GM18499 (cell line): ENCODE data around the gene NEIL1.
A peak's percentile ranks its signal among the peaks of the same experiment; 100 is the strongest.

Source experiments
- ATAC-seq: cut with Tn5 transposase; IDR thresholded peaks from one replicate; pipeline ENCODE4 v1.9.1; 2021; ENCODE audit warnings: moderate number of reproducible peaks; ENCODE audit not compliant: insufficient read depth, unreplicated experiment

The NEIL1 gene

DNA sequence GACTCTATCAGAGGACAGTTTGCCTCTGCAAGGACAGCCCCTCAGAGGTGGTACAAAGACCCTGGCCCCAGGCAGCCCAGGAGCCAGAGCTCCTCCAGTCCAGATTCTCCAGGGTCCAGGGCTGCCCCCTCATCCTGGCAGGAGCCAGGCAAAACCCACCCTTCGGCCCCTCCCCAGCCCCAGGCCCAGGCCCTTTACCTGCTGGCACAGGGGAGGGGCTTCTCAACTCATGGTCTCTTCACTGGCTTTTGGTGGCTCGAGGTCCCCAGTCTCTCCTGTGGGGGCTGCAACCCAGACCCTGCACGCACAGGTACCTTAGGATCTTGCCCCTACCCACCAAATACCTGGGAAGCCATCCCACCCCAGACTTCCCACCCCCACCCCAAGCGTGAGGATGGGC lies 8.5 kb downstream of the NEIL1 start:
- no peak for ATAC-seq

- no peak for ATAC-seq
Observed at GRCh38 chr15:75356006-75356405, 9.2 kb downstream of the NEIL1 start.

DNA sequence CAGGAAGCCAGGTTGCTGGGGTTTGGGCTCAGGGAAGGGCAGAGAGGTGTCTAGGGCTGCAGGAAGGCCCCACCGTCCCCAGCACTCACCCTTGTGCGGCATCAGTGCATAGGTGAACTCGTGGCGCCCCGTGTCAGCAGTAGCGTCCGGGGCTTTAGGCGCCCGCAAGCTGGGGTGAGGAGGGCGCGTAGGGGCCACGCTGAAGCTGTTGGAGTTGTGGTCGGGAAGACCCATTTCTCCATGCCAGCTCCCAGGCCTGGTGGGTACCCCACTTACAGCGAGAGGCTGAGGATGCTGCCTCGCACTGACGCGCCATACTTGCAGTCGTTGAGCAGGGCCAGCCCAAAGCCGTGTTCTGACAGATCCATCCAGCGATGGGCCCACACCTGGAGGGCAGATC lies 9.7 kb downstream of the NEIL1 start:
- no peak for ATAC-seq

- no peak for ATAC-seq
Observed at GRCh38 chr15:75357976-75358673, 11.3 kb downstream of the NEIL1 start.

DNA sequence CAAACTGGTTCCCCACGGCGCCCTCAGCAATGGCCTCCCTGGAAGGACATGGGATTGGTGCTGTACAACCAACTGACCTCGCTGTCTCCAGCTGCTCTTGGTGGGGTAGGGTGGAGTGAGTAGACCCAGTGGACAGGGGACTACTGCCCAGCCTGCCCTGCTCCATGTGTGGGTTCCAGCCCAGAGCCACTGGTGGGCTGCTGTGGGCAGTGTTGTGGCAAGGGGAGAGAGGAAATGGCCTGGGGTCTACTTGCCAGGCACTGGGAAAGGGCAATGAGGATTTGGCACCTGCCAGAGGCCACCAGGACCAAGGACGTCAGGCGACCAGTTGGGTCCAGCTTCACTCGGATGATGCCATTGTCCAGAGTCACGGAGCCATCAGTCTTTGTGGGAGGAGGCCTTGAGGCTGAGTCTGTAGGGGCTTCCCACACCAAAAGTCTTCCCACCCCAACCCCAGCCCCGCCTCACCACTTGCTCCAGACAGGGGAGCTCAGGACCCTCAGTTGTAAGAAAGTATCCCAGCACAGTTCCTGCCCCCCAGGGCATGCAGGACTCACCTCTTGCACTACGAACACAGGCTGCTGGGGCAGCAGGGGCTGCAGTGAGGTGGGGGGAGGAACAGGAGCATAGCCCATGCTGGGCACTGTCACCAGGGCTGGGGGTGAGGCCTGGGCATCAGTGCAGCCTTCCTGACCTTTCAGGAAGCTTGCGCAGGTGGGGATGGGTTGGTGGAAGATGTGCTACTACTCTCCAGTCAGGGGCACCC lies 12.1 kb downstream of the NEIL1 start:
- no peak for ATAC-seq

GRCh38 chr15:75359537-75360250 lies 12.9 kb downstream of the NEIL1 start:
- no peak for ATAC-seq

- ATAC-seq, result no peak
Observed at GRCh38 chr15:75360391-75360790, 13.6 kb downstream of the NEIL1 start.

- ATAC-seq, result no peak
Observed at GRCh38 chr15:75360856-75361255, 14.0 kb downstream of the NEIL1 start.

GRCh38 chr15:75361361-75361988 lies 14.6 kb downstream of the NEIL1 start:
- no peak for ATAC-seq

DNA sequence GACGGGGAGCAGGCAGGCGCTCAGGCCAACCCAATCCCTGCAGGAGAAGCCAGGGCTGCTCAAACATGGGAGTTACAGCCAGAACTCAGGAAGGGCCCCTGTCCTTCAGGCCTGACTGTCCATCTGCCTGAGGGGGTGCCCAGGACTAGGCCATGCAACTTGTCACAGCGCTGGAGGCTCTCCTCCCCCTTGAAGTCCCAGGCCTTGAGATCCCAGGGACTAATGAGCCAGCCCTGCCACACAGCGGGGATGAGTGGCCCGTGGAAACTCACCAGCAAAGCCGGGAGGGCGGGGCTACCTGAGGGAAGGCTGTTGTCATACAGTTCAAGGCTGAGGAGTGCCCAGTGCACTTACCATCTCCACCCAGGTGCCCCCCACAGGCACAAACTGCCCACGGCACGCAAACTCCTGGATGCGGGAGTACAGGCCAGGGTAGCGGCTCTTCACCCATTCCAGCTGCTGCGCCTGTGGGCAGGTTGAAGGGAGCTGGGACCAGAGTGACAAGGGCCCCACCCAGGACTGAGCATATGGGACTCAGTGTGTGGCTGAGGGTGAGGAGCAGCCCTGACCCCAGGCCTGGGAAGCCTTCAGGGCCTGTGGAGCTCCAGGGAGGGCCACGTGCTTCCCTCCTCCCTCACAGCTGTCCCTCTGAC lies 15.3 kb downstream of the NEIL1 start:
- ATAC-seq, result no peak

DNA sequence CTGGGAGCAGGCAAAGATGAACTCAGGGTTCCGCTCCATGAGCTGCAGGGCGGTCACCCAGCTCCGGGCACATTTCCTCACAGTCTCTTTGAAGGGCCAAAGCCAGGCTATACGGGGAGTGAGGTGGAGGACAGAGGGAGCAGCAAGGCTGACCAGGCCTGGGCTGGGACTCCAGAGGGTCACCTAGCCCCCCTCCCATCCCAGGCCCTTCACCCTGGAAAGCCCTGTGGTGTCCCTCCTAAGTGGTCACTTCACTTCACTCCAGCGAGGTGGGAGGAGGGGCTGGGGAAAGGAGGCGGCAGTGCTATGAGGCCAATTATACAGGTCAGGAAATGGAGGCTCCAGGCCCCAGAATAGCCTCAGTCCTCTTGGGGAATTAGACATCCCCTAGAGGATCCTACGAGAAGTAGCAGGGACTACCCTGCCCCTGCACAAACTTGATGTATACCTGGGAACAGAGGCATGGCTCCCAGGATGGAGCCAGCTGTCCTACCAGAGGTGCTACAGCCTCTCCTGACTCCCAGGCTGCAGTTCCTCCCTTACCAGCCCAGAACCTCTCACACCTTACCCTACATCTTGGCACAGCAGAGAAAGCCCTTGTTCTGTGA lies 15.9 kb downstream of the NEIL1 start:
- ATAC-seq, result no peak

- ATAC-seq, result no peak
Observed at GRCh38 chr15:75363786-75364185, 16.9 kb downstream of the NEIL1 start.

DNA sequence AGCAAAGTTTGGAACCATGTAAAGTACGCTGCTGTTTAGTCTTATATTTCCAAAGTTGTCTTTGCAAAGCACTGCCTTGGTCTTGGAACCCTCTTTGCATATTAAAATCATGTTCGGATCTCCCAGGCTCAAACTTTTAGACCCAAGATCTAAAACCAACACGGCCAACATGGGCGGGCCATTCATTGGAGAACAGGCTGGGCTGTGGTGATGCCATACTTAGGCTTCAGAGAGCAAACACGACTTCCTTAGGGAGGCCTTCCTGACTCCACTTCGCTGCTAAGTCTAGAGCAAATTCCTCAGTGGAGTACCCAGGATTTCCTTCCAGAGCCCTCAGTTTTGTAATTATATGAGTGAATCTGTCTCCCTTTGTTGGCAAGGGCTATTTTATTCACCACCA lies 18.0 kb downstream of the NEIL1 start:
- no peak for ATAC-seq

- no peak for ATAC-seq
Observed at GRCh38 chr15:75366163-75366562, 19.3 kb downstream of the NEIL1 start.

DNA sequence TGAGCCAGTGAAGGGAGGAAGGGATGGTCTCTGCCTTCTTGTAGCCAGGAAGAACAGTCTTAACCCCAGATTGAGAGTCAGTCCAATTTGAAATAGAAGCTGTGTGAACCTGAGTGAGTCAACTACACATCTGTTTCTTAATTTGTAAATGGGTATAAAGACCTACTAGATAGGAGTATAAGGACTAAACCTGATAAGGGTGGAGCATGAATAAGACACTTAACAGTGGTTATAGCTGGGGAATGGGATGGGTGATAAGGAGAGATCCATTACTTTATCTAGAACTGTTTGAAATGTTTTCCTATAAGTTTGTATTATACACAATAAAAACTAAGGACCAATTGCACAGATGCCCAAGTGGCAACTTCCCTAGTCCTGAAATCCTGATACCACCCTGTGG lies 20.2 kb downstream of the NEIL1 start:
- no peak for ATAC-seq

DNA sequence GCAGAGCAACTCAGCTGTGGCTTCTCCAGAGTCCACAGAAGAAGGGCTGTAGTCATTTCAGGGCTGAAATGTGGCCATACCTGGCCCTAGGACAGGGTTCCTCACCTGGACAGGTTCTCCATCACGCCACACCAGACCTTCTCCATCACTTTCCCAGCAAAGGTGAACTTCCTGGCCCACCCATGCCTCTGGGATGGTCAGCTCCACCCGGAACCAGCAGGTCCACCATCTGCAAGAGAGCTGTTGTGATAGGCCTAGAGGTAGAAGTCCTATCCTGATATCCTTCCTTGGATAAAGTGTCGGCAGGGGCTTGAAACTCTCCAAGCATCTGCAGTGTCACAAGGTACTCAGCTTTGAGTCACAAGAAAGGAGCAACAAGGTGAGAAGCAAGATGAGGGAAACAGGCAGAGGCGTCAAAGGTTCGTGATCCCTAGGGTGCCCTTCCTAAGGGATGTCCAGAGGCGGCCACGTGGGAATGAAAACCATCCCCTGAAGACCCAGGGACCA lies 20.6 kb downstream of the NEIL1 start:
- ATAC-seq, result no peak

- peak; percentile 74 for ATAC-seq
Observed at GRCh38 chr15:75367913-75368688, 21.3 kb downstream of the NEIL1 start, which contains the start of gene MAN2C1. Gene MAN2C1 (minus strand): TSS chr15:75368607. CDS start chr15:75368583, 24 bp downstream.

DNA sequence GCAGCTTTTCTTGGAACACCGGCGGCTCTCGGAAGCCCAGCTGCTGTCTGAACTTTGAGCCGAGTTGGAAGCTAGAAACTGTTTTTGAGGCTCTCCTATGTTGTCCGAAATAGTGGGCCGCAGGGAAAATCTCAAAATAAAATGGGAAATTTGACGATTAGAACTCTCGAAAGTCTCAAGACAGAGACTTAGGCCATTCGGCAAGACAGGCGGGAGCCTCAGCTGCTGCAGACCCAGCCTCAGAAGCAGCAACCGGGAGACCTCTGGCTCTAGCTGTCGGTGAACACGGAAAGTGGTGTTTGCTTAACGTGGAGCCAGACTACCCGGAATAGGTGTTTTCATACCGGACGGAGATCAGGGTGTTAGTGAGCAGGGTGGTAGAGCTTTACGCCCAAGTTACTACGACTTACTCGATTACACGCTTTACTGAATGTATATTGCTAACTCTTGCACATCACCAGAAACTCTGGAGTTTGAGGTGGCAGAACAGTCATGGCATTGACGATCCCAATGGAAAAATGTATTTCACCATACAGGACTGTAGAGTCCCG lies 21.9 kb downstream of the NEIL1 start:
- ATAC-seq, result no peak
